ENCODE data around the gene PRKCE. TPM values are rescaled to one million over a fixed set of nuclear protein-coding genes. Genes with fewer than 3 reads are reported as not detected.

The PRKCE gene
- total and polyA plus RNA-seq, 2 donors (not counting 1 experiment from before 2014, with no cell fraction given): 23.6 to 271 TPM

DNA sequence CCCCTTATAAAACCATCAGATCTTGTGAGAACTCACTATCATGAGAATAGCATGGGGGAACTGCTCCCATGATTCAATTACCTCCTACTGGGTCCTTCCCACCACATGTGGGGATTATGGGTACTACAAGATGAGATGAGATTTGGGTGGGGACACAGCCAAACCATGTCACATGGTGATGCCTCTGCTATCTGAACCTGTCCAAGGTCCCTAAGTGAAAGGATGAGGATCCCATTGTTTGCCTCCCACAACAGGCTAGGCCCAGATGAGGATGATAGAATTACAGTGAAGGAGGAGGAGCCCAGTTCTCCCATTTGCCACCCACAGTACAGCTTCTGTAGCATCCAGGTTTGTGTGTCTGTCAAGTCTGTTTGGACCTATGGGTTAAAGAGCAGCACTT is 65.4 kb downstream of the PRKCE start:
- no peaks in the 10 kb centered on the region for H3K27me3 ChIP-seq (replicated peaks in 1 of 4; ENCODE audit: control extremely low read depth in 1 of 4, control insufficient read depth in 3 of 4, insufficient read depth in 4 of 4, low read length in 3 of 4)
- peaks cover 0 to 3% (median 0%) of the 10 kb centered on the region in 3 donors for H3K9me3 ChIP-seq (ENCODE audit: control extremely low read depth in 1 of 3, control insufficient read depth in 2 of 3, insufficient read depth in 1 of 3, low read length in 2 of 3)
- peaks cover 0 to 1% of the 10 kb centered on the region in 2 experiments for H3K36me3 ChIP-seq (replicated peaks in 1 of 2; ENCODE audit: control extremely low read depth in 1 of 2, control insufficient read depth in 1 of 2, extremely low read depth in 1 of 2, insufficient read depth in 2 of 2, low read length in 1 of 2)
- peaks cover 81% of the 10 kb centered on the region for H3K79me2 ChIP-seq (ENCODE audit: control insufficient read depth, insufficient read depth, low read length)
- H3K4me3 ChIP-seq (ENCODE audit: control extremely low read depth in 1 of 5, extremely low read depth in 1 of 5, insufficient read depth in 1 of 5, low read depth in 2 of 5, low read length in 4 of 5): no peak overlapping the region
- H3K27me3 Mint-ChIP-seq: no peaks in the 10 kb centered on the region
- no peak overlapping the region for H3K27ac Mint-ChIP-seq
- H3K9ac ChIP-seq (ENCODE audit: low read length): no peak overlapping the region
- H2AFZ ChIP-seq (ENCODE audit: insufficient read depth, low read depth, low read length, poor library complexity, severe bottlenecking): no peak overlapping the region
- POLR2A ChIA-PET: no interaction called here
- intact Hi-C loops (cut with micrococcal nuclease): no loop called here
- no peak for TF ChIP-seq EZH2 (IDR thresholded peaks at IDR 0.05; ENCODE audit: borderline replicate concordance, insufficient read depth, low read depth, low read length, poor library complexity, severe bottlenecking)
- TF ChIP-seq, protein P1, sequence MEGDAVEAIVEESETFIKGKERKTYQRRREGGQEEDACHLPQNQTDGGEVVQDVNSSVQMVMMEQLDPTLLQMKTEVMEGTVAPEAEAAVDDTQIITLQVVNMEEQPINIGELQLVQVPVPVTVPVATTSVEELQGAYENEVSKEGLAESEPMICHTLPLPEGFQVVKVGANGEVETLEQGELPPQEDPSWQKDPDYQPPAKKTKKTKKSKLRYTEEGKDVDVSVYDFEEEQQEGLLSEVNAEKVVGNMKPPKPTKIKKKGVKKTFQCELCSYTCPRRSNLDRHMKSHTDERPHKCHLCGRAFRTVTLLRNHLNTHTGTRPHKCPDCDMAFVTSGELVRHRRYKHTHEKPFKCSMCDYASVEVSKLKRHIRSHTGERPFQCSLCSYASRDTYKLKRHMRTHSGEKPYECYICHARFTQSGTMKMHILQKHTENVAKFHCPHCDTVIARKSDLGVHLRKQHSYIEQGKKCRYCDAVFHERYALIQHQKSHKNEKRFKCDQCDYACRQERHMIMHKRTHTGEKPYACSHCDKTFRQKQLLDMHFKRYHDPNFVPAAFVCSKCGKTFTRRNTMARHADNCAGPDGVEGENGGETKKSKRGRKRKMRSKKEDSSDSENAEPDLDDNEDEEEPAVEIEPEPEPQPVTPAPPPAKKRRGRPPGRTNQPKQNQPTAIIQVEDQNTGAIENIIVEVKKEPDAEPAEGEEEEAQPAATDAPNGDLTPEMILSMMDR (IDR thresholded peaks at IDR 0.05): peak; percentile 2
- peaks cover 16 to 28% of the 10 kb centered on the region in 2 donors for H3K4me1 ChIP-seq (ENCODE audit: control insufficient read depth in 2 of 2, insufficient read depth in 2 of 2, low read length in 2 of 2)
- peaks cover 8% of the 10 kb centered on the region for H4K20me1 ChIP-seq (ENCODE audit: control insufficient read depth, insufficient read depth, low read length, poor library complexity, severe bottlenecking)
- CTCF ChIA-PET: interaction anchor here (0.6 kb wide), 1 partner anchor 76 kb away, joined by 3 read pairs; no protein-coding TSS in a partner anchor
- no peak for ATAC-seq (ENCODE audit: low read depth)
- peaks cover 2% of the 10 kb centered on the region for H3K9me3 Mint-ChIP-seq (ENCODE audit: insufficient read depth)
- DNase-seq: no peak
- no peak overlapping the region for H3K4me3 Mint-ChIP-seq
- peaks cover 80% of the 10 kb centered on the region for H3K4me1 Mint-ChIP-seq
- no peak overlapping the region for H3K27ac ChIP-seq (ENCODE audit: low read length in 2 of 2)
- no peak overlapping the region for H3K4me2 ChIP-seq (replicated peaks; ENCODE audit: low read depth, low read length, poor library complexity, severe bottlenecking)

DNA sequence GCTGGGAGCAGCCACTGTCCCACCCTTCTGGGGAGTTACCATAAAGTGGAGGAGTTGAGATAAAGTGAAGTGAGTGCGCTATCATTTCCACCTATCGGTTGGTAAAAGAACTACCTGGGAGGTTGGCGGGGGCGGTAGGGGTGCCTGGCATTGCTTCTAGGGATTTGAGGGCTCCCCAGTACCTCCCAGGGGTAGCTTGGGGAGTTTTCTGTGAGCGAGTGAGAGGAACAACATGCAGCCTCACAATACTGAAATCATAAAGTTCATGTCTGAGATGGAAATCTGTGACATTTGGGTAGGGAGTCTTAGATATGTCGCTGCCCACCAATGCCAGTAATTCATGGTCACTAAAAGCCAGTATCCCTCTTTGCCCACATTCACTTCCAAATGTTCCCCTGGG is 68.7 kb downstream of the PRKCE start:
- Histone ChIP-seq H3K27ac (ENCODE audit: low read length in 2 of 2) (peak overlapping the region in 1 of 2 donors; percentile 9), H3K36me3 (replicated peaks in 1 of 2; ENCODE audit: control extremely low read depth in 1 of 2, control insufficient read depth in 1 of 2, extremely low read depth in 1 of 2, insufficient read depth in 2 of 2, low read length in 1 of 2) (peaks cover 0 to 1% of the 10 kb centered on the region in 2 experiments)
- H3K4me1 Mint-ChIP-seq: peaks cover 85% of the 10 kb centered on the region

More for the DNA sequence above, 68.7 kb downstream of the PRKCE start:
- Histone ChIP-seq H3K4me1 (ENCODE audit: control insufficient read depth in 2 of 2, insufficient read depth in 2 of 2, low read length in 2 of 2) (peaks cover 41 to 49% of the 10 kb centered on the region in 2 donors), H3K9ac (ENCODE audit: low read length) (no peak overlapping the region), H3K27me3 (replicated peaks in 1 of 4; ENCODE audit: control extremely low read depth in 1 of 4, control insufficient read depth in 3 of 4, insufficient read depth in 4 of 4, low read length in 3 of 4) (no peaks in the 10 kb centered on the region), H3K79me2 (ENCODE audit: control insufficient read depth, insufficient read depth, low read length) (peaks cover 66% of the 10 kb centered on the region), H3K4me3 (ENCODE audit: control extremely low read depth in 1 of 5, extremely low read depth in 1 of 5, insufficient read depth in 1 of 5, low read depth in 2 of 5, low read length in 4 of 5) (no peak overlapping the region), H4K20me1 (ENCODE audit: control insufficient read depth, insufficient read depth, low read length, poor library complexity, severe bottlenecking) (no peaks in the 10 kb centered on the region), H3K4me2 (replicated peaks; ENCODE audit: low read depth, low read length, poor library complexity, severe bottlenecking) (no peak overlapping the region), H2AFZ (ENCODE audit: insufficient read depth, low read depth, low read length, poor library complexity, severe bottlenecking) (no peak overlapping the region), H3K9me3 (ENCODE audit: control extremely low read depth in 1 of 3, control insufficient read depth in 2 of 3, insufficient read depth in 1 of 3, low read length in 2 of 3) (peaks cover 0 to 3% (median 0%) of the 10 kb centered on the region in 3 donors)
- H3K27me3 Mint-ChIP-seq: no peaks in the 10 kb centered on the region
- DNase-seq: no peak
- ChIA-PET POLR2A (no interaction called here), CTCF (interaction anchor here (0.8 to 1.2 kb wide), 2 partner anchors 13 to 58 kb away, joined by 3 read pairs; no protein-coding TSS in a partner anchor)
- peaks cover 3% of the 10 kb centered on the region for H3K9me3 Mint-ChIP-seq (ENCODE audit: insufficient read depth)
- intact Hi-C loops (cut with micrococcal nuclease): loop anchor here (10.0 kb wide), 1 partner anchor 1555 kb away; the partner anchor contains the start of gene PPM1B
- H3K4me3 Mint-ChIP-seq: no peak overlapping the region
- no peak for TF ChIP-seq EZH2 (IDR thresholded peaks at IDR 0.05; ENCODE audit: borderline replicate concordance, insufficient read depth, low read depth, low read length, poor library complexity, severe bottlenecking)
- TF ChIP-seq, protein P1 (IDR thresholded peaks at IDR 0.05): no peak
- no peak for ATAC-seq (ENCODE audit: low read depth)
- H3K27ac Mint-ChIP-seq: peak overlapping the region; percentile 73
- 100% methylated on average over 2 of the region's 6 CpGs for WGBS (ENCODE audit: insufficient coverage)
